Superior temporal gyrus (tissue), 1 donor: ENCODE results near the gene SELENOS.

ENCODE experiments used
- DNase-seq: peaks from one replicate; pipeline ENCODE4 v3.0.0-alpha.2; 2016; ENCODE audit errors: extremely low spot score

Gene SELENOS, protein sequence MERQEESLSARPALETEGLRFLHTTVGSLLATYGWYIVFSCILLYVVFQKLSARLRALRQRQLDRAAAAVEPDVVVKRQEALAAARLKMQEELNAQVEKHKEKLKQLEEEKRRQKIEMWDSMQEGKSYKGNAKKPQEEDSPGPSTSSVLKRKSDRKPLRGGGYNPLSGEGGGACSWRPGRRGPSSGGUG

DNA sequence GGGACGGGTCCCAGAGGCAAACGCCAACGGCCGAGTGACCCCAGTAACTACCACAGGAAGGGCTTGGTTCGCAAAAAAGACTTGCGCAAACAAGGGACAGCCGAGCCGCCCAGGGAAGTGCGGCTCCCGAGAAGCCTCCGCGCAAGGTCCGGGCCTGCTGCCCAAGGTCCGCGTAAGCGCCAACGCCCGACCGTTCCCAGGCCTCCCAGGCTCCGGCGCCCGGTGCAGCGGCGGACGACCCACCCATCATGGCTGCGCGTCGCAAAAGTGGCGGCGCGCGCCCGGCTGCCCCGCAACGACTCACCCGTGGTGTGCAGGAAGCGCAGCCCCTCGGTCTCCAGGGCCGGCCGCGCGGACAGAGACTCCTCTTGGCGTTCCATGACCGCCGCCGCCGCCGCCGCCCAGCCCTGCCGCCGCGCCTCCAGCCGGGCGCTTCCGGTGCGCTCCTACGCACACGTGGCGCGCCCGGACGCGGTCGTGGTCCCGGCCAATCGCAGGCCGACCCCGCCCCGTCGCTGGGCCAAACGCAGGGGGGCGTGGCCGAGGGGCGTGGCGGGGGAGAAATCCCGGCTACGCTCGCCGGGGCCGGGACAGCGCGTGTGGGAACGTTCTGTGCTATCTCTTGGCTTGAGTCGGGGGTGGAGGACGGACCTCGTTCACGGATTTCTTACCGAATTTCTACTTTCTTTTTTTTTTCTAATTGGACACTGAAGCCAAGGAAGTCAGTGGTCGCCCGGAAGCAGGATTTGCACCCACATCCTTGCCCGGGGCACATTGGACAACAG is at the start of gene SELENOS:
SELENOS (minus strand) TSS at position 448 of the 785 bp plus-strand sequence; CDS start at position 380, 68 bp downstream.
- peak; percentile 89 for DNase-seq

DNA sequence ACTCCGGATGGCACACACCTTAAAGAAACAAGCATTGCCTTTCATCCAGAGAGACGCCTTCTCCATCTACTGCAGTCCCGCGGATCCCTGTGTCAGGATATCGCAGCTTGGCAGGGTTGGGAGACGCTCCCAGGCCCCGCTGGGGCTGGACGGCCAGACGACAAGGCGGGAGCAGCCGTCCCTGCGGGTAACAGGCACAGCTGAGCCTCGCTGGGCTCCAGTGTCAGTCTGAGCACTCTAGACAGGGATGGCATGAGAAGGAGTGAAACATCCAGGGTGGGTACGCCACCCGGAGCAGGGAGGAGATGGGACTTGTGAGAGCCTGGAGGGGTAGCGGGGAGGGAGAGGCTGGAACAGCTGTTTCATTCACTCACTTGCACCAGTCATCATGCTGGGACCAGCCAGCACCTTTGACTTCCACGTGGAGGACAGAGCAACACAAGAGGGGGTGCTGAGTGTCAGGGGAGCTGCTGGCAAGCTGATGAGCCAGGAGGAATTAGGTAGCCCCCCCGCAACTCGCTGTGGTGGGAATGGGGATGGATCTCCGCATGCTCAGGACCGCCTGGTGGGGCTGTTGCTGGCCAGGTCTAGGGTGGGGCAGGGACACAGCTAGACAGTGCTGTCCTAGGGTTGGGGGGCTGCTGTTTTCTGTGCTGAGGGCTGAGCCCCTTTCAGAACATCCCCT is 49.3 kb upstream of the SELENOS start:
- DNase-seq = no peak

DNA sequence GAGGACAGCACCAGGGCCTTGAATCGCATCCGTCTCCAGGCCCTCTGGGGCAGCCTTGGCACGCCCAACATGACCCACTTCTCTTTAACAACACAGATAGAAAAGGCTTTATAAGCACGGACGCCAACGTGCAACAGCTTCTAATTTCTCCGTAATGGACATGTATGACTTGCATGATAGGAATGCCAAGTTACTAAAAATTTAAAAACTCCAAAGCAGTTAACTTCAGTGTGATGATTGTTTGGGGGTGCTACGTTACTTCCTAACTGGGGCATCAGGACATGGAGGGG is 48.7 kb upstream of the SELENOS start:
- DNase-seq = no peak

DNA sequence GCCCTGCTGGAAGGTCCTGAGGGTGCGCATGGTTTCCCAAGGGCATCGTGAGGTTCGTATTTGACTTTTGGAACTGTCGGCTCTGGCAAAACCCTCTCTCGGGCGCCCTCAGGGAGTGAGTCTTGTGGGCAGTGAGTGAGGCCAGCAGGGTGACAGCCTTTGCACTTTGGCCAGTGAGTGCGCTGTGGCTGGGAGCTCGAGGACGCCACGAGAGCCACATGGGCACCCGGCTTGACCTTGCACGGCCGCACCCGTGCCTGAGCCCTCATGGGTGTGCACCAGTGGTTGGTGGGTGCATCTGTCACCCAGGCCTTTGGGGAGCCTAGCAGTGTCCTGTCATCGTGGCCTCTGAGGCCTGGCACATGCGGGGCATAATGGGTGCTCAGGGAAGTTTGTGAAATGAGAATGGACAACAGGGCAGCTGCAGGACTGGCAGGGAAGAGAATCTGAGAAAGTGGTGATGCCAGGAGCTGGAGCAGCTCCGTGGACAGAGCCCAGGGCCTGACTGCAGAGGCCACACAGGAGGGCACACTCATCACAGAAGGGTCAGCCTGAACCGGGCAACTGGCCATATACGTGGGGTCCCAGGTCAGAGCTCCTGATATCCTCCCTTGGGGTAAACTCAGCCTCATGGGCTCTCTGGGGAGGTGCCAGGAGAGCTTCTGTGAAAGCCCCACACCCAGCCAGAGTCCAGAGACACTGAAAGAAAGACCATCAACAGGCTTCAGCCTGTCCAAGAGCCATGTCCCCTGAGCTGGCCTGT is 48.2 kb upstream of the SELENOS start:
- DNase-seq = no peak

DNA sequence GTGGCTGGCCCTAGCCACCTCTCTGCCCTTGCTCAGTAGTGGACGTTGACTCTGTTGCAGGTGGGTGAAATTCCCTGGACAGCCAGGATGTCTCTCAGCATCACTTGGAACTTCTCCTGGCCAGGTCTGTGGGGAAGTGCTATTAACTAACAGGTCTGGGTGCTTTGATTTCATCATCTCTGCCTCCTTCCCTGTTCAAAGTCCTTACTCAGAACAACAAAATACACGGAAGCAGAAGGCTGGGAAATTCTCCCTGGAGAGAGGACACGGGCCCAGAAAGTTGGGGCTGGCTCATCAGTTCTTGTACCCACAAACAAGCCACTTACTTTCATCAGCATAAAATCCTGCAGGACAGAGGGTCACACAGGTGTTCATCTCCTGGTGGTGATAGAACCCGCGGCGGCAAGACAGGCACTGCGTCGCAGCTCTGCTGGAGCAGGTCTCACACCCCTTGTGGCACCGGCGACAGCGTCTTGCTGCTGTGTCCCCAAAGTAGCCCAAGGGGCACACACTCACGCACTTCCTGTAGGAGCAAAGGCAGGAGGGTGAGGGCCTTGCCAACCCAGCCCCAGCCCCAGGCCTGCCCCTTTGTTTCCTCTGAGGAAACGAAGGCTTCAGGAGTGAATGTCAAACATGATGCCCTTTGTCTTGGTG is 47.4 kb upstream of the SELENOS start:
- no peak for DNase-seq

DNA sequence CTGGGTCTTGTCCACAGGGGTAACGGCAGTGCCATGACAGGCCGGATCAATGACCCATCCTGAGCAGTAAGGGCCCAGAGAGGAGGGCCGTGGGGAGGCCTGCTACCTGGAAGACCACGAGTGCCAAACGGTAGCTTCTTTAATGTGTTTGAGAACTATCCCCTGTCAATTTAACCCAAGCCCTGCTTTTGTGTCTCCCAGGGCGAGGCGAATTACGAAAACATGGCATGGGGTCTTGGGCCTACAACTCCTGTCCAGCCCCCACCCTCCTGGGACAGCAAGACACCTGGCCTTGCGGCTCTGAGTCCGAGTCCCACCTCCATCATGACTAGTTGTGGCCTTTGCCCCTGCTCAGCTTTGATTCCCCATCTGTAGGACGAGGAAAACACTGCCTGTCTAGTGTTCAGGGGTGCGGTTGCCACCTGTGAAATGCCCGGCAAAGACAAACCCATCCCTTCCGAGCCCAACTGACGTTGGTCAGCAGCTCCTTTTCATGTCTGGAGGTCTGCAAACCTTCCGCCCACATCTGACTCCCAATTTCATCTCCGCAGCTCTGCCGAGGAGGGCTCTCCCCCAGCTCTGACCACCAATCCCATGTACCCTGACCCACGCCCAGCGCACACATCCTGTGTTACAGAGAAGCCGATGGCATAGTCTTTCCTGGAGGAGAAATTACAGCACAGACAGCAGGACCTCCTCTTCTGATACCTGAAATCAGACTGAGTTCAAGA is 46.7 kb upstream of the SELENOS start:
- DNase-seq = no peak

DNA sequence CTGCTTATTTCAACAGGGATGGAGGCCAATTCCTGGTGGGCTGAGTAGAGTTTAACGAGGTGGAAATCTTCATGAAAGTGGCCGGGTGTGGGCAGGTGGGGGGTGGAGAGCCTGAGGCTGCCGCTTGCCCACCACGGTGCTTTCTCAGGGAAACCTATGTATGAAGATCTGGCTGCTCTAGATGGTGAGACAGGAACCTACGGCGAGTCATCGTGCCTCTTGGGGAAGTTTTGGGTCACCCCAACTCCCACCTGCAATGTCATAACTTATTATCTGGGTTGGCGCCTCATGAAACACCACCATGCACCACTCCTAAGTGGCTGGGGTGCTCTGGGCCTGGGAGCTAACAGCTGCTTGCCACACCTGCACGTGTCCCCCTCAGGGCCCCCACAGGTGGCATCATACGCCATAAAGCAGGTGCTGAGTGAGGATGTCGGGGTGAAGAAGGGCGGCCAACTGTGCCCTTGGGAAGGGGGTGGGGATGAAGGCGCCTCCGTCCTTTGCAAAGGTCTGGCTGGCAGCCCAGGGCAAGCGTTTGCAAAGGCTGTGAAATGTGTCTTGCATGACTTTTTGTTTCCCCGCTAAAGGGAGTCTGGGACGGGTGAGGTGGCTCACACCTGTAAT is 45.7 kb upstream of the SELENOS start:
- no peak for DNase-seq

DNA sequence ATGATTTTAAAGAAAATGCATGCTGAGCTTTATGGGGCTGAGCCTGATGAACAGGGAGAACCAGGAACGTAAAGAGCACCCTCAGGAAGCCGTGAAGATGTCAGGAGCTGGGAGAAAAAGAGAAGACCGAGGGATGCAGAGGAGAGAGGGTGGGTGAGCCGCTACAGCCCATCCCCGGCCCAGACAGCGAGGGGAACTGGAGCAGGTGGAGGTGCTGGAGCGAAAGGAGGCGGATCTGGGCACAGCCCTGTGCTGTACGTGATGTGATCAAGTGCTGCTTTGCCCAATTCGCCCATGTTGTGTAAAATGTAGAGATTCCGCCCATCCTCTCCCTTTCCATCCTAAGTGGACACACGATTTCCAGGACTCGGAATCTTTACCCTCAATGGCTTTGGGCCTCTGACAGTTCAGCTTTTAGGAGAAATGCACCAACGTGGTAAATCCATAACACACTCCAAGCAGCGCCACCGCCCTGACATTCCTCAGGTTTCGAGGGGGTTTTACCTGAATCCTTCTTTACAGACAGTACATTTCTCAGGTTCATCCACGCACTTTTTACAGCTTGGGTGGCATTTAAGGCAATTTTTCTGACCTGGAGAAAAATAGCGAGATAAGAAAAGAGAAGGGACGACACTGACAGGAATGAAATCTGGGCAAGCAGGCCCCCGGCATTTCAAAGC is 44.9 kb upstream of the SELENOS start:
- no peak for DNase-seq

DNA sequence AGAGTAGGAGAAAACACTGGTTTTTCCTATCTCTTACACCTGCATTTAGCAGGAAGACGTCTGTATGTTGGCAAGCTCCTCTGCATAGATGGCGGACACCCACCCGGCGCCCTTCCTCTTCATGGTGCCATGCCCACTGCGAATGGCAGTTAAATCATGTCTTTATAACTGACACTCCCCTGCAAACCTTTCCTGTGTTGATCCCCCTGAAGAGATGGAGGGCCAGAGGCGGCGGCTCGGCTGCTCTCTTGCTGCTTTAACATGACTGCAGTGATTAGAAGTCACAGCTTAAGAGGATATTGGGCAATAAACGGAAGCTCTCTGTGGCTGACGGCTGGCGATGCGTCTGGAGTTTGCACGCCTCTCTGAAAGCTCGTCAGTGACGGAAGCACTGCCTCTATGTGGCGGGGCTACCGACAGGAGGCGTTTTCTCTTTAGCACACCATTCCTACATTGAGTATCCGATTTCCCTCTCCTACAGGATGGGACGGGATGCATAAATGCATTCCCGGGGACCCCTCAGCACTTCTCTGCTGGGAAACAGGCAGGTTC is 43.3 kb upstream of the SELENOS start:
- DNase-seq = no peak

DNA sequence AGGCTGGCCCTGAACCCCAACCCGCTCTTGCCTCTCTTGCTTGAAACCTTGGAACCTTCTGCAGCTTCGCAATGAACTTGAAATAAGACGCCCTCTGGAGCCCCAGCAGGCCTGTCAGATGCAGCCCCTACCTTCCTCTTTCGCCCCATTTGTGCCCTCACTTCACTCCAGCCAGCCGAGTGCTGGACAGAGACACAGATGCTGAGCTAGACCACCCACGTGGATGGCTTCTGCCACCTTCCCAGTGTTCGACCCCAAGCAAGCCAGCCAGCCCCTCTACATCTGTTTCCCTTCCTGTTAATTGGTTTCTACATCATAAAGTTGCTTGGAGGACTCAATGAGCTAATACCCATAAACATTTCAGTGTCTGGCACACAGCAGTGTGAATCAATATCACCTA is 41.6 kb upstream of the SELENOS start:
- no peak for DNase-seq

DNA sequence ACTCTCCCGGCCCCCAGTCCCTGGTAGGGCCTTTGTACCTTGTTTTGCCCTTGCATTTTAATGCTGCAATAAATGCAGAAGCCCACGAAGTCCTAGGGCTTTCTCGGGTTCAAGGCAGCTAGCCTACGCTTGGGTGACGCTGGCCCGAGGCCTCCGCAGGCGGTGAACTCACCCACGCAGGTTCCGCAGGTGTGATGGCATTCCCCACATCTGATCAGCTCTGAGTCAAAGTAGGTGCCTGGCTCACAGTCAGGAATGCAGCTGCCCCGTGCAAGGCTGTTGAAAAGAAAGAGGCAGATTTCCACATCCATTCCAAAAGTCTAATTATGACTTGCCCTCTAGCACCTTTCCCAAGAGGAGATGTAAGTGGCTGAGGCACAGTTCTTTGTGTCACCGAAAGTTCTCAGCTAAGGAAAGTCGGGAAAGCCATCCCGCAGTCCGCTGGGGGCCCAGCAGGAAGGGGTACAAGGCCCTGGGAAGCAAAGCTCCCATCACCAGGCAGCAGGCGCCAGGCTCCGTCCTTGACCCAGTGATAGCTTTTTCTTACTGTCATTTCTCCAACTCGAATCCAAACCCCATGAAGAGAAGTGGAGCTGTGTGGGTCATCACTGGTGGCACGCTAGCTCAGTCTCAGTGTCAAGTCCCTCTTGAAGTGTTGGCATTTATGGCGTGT is 41.0 kb upstream of the SELENOS start:
- DNase-seq = no peak

DNA sequence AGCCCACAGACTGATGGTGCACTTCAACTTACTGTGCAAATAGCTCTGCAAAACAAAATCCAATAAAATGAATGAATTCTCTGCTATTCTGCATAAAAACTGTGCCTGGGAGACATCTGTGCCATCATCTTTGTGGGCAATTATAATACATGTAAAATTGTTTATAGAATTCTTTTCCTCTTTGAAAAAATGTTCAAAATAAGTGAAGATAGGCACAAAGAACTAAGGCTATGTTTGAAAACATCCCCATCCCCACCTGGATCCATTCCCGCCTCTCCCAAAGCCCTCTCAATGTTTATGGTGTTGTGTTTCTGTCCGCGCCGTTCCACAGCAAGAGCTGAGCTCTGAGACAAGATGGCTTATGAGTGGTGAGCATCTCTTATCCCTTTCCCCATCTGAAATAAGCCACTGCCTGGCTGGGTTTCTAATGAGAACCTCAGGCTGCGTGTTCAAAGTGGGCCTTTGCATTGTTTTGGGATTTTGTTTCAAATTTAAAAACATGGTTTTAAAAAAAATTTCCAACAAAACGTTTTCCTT is 40.1 kb upstream of the SELENOS start:
- no peak for DNase-seq

DNA sequence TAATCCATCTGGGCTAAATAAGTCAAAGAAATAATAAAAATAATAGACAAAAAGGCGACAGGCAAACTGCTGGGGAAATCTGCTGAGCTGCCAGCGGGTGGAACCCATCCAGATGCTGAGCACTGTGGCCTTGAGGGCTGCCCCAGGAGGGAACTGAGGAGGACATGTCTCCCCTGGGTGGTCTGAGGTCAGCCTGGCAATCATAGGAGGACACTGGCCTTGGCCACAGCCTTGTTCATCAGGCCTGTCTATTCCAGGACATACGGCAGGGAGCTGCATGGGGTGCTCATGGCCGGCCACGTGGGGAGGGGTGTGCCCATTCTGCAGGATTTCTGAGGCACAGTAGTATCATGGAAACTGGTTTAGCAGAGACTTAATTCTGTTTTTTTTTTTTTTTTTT is 39.2 kb upstream of the SELENOS start:
- DNase-seq = no peak

DNA sequence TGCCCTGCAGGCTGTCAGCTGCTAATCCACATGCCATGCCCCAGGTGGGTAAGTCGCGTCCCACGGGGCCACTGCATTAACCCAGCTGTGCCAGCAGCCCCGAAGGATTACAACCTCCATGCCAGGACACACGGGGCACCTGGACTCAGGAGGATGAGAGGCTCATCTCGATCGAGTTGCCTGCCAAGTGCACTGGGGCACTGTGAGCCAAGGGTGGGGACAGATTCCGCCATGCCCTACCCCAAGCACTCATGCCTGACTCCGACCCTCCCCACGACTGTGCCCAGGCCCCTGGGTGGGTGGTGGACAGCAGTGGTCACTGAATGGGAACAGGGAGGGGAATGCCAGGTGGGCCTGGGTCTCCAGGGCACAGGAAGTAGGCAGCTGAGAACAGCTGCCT is 38.5 kb upstream of the SELENOS start:
- DNase-seq = no peak

DNA sequence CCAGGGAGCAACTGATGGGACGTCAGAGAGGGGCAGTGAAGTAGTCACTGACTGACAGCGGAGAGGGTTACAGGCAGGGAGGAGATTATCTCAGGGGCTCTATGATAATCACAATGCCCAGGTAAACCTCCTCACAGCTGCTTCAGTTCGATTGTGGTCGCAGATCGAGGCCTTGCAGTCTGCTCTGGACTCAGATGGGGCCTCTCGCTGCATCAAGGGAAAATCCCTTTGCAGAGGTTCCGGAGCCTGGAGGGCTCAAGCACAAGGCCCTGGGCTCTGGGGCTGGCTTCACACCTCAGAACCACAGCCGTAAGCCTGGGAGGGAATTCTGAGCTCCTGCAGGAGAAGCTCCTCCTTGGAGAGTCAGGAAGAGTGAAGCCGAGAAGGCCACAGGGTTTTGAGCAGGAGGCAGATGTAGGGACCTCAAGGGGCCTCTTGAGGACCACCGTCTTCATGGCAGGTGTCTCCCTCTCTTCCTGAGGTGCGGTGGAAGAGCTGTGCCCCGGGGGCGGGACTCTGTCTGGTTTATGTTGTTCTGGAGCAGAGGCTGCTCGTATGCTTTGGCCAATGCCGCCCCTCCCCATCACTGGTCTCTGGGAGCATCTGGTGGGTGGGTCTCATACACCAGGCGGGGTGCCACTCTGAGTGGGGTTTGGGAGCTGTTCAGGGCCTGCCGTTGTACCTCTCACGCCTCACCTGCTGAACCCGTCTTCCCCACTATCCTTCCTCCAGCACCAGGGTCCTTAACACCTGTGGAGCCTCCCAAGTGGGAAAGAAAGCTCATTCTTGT is 37.2 kb upstream of the SELENOS start:
- DNase-seq = no peak

DNA sequence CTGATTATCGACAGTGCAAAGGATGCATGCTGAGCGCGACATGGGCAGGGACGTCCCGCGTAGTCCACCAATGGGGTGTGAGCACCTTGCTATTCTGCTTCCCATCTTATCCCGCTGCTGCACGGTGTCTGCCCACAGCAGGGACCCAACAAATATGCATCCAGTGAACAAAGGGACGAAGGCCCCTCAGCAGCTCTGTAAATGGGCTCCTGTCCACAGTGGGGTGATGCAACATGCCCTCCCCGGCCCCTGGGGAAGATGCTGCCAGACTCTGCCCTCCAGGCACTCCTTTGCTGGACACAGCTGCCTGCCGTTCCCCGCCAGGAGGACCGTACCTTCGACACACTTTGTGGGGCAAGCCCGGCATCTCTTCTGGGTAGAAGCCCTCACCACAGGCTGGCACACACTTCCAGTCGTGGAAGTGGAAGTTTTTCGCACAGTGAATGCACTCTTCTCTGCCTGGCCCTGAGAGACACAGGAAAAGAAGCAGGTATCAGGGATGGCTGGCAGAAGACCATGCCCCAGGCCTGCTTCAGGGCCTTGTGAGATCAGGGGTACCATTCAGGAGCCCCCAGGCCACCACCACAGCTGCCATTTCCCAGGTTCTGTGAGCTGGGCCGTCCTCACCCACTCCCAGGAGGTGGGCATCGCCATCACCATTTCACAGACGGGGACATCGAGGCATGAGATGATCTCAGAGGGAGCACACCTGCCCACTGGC is 35.9 kb upstream of the SELENOS start:
- no peak for DNase-seq

DNA sequence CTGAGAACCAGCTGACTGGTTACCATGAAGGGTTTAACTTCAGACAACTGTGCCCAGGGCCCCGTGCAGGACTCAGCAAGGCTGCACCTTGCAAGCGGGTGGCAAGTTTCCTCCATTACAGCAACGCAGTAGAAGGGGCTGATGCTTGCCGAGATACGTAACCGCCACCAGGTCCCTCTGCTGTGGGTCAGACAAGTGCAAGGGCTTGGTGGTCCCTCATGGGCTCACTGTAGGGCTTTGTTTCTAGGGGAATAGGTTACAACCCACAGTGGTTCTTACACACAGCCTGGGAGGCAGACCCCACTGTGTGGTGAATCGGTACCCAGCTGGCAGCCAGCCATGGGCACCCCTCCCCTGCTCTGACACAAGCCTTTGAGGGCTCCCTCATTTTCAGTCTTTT is 33.2 kb upstream of the SELENOS start:
- no peak for DNase-seq

DNA sequence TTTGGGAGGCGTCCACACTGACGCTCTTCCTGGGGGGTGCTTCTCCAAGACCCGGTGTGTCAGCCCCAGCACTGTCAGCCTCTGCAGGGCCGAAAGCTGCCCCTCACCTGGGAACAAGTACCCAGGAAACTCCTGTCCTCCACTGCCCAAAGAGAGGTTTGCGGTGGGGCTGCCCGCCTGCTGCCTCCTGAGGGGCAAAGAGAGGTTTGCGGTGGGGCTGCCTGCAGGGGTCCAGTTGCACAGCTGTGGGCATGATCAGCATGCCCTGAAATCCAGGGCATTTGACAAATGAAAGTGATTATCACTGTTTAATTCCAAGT is 32.8 kb upstream of the SELENOS start:
- no peak for DNase-seq
